KOPT-K1 (cell line): ENCODE data around the gene LDB1.

Experiments
- H3K27ac ChIP-seq: fragments of 200-600 bp; sonication (generic); 2 replicates; pipeline ENCODE4 v1.5.1; 2016; ENCODE audit warnings: antibody characterized with exemption, mild to moderate bottlenecking, low read depth, low read length; ENCODE audit not compliant: poor library complexity, severe bottlenecking
- H3K36me3 ChIP-seq: fragments of 200-600 bp; sonication (generic); 2 replicates; pipeline ENCODE4 v1.5.1; 2017; ENCODE audit warnings: antibody characterized with exemption, mild to moderate bottlenecking, low read length, moderate library complexity; ENCODE audit not compliant: insufficient read depth
- H3K9me3 ChIP-seq: fragments of 200-600 bp; sonication (generic); 2 replicates; pipeline ENCODE4 v1.5.1; 2017; ENCODE audit warnings: antibody characterized with exemption, low read length, mild to moderate bottlenecking; ENCODE audit not compliant: insufficient read depth, poor library complexity, severe bottlenecking

Gene LDB1, protein sequence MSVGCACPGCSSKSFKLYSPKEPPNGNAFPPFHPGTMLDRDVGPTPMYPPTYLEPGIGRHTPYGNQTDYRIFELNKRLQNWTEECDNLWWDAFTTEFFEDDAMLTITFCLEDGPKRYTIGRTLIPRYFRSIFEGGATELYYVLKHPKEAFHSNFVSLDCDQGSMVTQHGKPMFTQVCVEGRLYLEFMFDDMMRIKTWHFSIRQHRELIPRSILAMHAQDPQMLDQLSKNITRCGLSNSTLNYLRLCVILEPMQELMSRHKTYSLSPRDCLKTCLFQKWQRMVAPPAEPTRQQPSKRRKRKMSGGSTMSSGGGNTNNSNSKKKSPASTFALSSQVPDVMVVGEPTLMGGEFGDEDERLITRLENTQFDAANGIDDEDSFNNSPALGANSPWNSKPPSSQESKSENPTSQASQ

DNA sequence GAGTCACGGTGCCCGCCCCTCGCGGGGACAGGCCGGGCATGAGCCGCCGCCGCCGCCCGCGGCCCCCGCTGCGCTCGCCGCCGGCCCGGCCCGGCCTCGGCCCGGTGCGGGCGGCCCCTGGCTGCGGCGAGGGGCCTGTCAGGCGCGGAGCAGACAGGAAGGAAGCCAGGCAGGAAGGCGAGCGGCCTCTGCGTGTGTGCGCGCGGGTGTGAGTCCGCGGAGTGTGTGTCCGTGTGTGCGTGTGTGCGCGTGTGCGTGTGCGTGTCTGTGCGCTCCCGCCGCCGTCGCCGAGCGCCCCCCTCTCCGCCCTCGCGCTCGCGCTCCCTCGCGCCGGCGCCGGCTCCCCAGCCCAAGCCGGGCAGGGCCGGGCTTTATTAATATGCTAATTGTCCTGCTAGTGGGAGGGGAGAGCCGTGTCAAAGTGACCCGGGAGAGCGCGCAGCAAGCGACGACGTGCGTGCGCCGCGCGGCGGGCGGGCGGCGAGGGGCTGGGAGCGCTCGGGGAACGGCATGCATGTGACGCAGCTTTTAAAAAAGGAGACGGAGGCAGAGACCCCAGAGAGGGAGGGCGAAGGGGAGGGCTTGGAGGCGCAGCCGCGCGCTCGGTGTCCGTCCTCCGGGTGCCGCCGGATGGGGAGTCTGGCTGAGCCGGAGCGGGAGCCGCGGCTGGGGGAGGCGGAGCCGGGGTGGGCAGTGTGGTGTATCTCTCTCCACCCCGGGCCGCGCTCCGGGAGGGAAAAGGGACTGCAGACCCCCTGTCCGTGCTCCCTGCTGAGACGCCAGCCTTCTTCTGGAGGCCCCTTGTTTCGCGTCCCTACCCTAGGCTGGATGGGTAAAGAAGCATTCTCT, at the start of gene LDB1:
TSS of gene LDB1 (minus strand) at position 227 of the 849 bp plus-strand sequence. CDS start 258 bp downstream, outside the sequence.
- H3K27ac ChIP-seq = peak within 1 kb of the TSS; percentile 84
- no peaks in the 10 kb centered on the region for H3K36me3 ChIP-seq
- no peaks in the 10 kb centered on the region for H3K9me3 ChIP-seq

DNA sequence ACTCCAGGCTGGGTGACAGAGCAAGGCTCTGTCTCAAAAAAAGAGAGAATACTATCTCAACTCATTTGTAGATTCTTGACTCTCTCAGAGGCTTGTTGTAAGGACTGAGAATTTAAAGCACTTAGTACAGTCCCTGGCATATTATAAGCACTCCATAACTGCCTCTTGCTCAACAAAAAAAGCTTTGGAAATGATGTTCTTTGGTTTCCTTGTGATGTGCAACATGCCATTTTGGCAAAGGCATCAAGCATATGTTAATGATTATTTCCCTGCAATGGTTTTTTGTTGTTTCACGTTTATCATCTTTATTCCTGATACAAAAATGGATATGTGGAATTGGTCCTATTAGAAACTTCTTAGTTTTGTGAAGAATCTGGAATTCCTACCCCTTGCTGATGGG, 47.7 kb upstream of the LDB1 start:
- H3K36me3 ChIP-seq = peaks cover 19% of the 10 kb centered on the region
- H3K27ac ChIP-seq = no peak overlapping the region
- H3K9me3 ChIP-seq = no peaks in the 10 kb centered on the region

DNA sequence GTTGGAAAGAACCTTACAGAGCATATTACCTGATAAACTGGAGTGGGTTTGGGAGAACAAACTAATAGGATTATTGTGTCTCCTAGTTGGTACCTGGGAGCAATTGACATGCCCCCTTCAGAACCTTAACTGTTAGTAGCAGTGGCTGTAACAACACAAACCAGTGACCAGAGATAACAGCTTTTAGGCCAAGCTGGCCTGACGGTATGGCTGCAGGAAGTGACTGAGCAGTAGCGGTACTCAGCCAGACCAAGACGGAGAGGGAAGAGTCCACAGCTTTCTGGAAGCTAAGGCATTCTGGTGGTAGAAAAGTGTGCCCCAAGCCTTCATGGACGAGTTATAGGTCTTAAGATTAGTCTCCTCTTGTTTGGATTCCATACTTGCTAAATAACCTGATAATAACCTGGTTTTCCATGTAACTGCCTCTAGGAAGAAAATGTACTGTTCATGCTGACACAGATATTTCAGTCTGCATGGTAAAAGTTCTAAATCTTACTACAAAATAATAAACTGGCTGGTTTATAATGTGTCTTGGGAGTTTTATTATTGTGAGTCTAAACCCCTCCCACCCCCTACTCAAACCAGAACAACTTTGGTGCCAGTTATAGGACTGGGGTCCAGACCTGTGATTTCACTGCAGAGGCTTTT, 43.3 kb upstream of the LDB1 start:
- Histone ChIP-seq H3K36me3 (peaks cover 63% of the 10 kb centered on the region), H3K9me3 (no peaks in the 10 kb centered on the region), H3K27ac (no peak overlapping the region)

DNA sequence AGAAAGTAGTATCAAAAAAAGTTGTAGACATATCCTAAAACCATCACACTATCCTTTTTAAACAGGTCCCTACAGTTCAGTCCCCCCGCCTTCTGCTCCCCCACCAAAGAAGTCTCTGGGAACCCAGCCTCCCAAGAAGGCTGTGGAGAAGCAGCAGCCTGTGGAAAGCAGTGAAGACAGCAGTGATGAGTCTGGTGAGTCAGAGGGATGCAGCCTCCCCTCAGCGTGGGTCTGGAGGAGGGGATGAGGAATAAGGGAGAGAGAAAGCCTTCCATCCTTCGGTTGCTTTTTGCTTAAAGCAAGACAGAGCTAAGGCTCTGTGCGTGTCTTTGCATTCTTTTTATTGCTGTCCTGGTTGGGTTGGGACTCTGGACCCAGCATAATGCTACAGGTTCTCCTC, 39.7 kb upstream of the LDB1 start:
- H3K9me3 ChIP-seq = no peaks in the 10 kb centered on the region
- peaks cover 95% of the 10 kb centered on the region for H3K36me3 ChIP-seq
- H3K27ac ChIP-seq = no peak overlapping the region

DNA sequence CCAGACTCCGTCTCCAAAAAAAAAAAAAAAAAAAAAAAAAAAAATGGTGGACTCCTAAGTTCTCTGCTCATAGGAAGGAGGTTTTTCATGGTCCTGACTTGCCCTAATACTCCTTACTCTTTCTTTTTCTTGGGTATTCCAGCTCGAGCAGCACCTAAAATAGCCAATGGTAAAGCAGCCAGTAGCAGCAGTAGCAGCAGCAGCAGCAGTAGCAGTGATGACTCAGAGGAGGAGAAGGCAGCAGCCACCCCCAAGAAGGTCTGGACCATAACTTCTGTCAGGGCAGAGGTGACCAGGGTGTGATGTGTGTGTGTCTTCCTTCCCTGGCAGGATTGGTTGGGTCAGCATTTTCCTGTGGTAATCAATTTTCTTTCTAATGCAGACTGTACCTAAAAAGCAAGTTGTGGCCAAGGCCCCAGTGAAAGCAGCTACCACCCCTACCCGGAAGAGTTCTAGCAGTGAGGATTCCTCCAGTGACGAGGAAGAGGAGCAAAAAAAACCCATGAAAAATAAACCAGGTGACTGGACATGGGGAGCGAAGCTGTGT, 39.0 kb upstream of the LDB1 start:
- H3K9me3 ChIP-seq = no peaks in the 10 kb centered on the region
- peaks cover 100% of the 10 kb centered on the region for H3K36me3 ChIP-seq
- H3K27ac ChIP-seq = no peak overlapping the region

DNA sequence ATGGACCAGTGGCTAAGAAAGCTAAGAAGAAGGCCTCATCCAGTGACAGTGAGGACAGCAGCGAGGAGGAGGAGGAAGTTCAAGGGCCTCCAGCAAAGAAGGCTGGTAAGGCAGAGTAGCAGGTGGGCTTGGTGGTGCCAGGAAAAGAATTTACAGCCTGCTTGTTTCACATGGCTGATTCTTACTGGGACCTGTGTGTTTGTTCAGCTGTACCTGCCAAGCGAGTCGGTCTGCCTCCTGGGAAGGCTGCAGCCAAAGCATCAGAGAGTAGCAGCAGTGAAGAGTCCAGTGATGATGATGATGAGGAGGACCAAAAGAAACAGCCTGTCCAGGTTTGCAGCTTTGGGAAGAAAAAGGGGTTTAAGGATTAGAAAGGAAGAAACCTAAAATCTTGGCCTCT, 37.1 kb upstream of the LDB1 start:
- Histone ChIP-seq H3K9me3 (no peaks in the 10 kb centered on the region), H3K27ac (no peak overlapping the region), H3K36me3 (peaks cover 87% of the 10 kb centered on the region)

DNA sequence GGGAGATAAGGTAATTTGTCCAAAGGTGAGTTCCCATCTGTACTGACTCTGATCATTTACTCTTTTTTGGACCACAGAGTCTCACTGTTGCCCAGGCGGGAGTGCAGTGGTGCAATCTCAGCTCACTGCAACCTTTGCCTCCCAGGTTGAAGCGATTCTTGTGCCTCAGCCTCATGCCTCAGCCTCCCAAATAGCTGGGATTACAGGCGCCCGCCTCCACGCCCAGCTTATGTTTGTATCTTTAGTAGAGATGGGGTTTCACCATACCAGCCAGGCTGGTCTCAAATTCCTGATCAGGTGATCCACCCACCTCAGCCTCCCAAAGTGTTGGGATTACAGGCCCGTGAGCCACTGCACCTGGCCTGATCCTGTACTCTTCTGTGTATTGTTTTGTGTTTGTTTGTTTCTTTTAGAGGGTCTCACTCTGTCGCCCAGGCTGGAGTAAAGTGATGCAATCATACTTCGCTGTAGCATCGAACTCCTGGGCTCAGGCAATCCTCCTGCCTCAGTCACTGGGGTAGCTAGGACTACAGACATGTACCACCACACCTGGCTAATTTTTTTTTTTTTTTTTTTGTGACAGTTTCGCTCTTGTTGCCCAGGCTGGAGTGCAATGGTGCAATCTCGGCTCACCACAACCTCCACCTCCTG, 34.4 kb upstream of the LDB1 start:
- Histone ChIP-seq H3K9me3 (no peaks in the 10 kb centered on the region), H3K36me3 (peaks cover 80% of the 10 kb centered on the region), H3K27ac (no peak overlapping the region)

DNA sequence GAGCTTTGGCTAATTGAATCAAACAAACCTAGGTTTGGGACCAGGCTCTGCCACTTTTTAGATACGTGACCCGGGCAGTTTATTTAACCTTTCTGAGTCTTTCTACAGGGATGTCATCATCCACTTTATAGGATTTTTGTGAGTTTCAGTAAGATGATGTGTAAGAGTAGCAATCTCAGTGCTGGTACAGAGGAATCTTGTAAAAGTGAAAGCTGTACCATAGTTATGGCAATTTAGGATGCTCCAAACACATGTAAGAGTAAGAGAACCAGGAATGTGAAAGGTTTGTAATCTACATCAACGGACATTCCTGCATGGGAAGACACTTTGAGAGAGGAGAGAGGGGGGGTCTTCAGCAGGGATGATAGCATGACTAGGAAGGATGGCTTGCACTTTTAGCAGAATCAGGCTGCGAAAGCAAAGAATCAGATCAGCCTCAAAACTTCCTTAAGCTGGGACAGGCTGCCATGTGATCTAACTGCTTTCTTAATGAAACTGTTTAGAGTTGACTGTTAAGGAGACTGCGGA, 33.0 kb upstream of the LDB1 start:
- peak overlapping the region; percentile 82 for H3K27ac ChIP-seq
- peaks cover 80% of the 10 kb centered on the region for H3K36me3 ChIP-seq
- no peaks in the 10 kb centered on the region for H3K9me3 ChIP-seq

DNA sequence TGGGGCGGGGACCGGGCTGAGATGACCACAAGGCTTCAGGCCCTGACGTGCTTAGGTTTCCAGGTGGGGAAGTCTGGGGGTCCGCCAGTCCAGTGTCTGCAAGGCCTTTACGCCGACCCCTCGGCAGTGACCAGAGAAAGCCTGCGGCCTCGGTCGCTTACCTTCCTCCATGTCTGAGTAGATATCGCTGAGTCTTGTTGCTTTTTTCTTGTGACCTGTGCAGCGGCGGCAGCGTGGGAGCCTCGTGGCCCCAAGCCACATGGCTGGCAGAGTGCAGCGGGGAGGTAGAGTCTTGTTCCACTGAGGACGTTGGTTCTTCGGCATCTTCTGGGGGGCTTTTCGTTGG, 32.4 kb upstream of the LDB1 start:
- H3K9me3 ChIP-seq = no peaks in the 10 kb centered on the region
- H3K27ac ChIP-seq = peak overlapping the region; percentile 82
- H3K36me3 ChIP-seq = peaks cover 80% of the 10 kb centered on the region

DNA sequence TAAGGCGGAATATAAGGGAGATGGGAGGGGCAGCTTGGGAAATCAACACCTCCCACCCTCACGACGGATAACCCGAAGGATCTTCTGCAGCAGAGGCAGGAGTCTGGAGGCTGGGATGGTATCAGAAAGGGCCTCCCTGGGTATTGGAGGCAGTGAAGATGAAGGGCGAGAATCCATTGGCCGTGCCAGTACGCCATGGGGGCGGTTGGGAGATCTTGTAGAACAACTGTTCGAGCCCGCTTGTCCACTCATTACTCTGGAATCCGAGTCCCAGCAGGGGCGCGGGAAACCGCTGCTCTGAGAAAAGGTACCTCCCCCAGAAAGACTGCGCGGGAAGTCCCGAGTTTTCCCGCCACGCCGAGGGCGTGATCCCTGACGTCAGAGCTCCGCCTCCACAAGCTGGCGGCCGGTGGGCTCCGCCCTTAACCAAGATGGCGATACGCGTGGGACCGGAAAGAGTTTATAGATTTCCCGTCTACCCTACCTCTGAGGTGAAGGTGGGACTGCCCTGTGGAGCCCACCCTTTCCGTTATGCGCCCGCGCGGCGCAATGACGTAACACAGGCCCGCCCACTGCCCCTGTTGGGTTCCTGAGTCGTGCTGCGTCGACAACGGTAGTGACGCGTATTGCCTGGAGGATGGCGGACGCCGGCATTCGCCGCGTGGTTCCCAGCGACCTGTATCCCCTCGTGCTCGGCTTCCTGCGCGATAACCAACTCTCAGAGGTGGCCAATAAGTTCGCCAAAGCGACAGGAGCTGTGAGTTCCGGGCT, 31.8 kb upstream of the LDB1 start, which contains the start of gene NOLC1:
TSS of gene NOLC1 (plus strand) at position 616 of the 771 bp plus-strand sequence. CDS start at position 638, 22 bp downstream.
- H3K36me3 ChIP-seq = peaks cover 80% of the 10 kb centered on the region
- H3K27ac ChIP-seq = peak within 1 kb of the TSS; percentile 82
- no peaks in the 10 kb centered on the region for H3K9me3 ChIP-seq

DNA sequence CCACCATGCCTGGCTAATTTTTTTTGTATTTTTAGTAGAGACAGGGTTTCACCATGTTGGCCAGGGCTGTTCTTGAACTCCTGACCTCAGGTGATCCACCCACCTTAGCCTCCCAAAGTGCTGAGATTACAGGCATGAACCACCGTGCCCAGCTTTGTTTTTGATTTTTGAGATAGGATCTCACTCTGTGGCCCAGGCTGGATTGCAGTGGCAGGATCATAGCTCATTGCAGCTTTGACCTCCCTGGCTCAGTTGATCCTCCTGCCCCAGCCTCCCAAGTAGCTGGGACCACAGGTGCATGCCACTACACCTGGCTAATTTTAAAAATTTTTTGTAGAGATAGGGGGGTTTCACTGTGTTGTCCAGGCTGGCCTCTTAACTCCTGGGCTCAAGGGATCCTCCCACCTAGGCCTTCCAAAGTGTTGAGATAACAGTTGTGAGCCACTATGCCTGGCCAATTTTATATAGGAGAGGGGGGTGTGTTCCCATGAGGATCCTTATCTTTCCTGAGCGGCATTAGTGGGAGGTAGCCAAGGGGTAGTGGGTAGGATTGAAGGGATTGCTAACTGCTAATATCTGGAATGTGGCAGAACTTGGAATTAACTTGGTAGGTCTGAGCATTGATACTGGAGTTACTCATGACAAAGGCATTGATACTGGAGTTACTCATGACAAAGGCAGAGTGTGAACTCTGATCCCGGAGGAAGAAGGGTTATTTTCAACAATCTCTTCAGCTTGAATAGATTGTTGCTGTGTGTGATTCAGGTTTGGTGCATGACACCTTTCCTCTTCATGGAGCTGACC, 31.0 kb upstream of the LDB1 start:
- Histone ChIP-seq H3K9me3 (no peaks in the 10 kb centered on the region), H3K36me3 (peaks cover 80% of the 10 kb centered on the region), H3K27ac (peak overlapping the region; percentile 82)

DNA sequence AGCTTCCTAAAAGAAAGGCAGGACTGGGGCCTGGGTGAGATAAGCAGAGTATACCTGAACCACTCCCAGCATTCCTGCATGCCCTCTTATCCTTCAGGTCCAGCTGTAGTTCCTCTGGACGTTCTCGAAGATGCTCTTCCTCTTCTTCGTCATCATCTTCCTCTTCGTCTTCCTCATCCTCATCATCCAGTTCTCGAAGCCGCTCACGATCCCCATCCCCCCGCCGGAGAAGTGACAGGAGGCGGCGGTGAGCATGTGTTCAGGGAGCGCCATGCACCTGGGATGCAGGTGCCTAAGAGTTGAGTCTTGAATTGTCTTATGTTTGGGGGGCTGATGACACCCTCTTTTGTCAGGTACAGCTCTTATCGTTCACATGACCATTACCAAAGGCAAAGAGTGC, 28.1 kb upstream of the LDB1 start:
- Histone ChIP-seq H3K9me3 (no peaks in the 10 kb centered on the region), H3K27ac (no peak overlapping the region), H3K36me3 (peaks cover 83% of the 10 kb centered on the region)

DNA sequence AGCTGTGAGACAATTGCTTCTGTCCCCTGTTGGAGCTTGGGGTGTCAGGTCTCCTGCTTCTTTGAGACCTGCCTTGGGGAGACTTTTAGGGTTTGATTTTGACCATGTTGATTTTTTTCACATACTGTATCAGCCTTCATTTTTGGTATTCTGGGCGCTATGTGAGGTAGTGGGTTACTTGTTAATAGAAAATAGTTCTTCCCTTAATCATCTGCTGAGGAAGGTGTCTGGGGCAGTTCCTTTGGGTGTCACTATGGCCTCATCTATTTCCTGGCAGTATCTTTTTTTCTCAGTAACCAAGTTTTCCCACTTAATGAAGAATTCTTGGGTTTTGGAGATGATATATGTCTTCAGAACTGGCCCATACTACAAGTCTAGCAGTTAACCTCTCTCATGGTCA, 27.4 kb upstream of the LDB1 start:
- H3K9me3 ChIP-seq = no peaks in the 10 kb centered on the region
- H3K36me3 ChIP-seq = peaks cover 90% of the 10 kb centered on the region
- no peak overlapping the region for H3K27ac ChIP-seq
